B cell (primary cell): ENCODE data around the gene ABHD13. TPM values are rescaled to one million over a fixed set of nuclear protein-coding genes. Genes with fewer than 3 reads are reported as not detected.

Experiments
- ATAC-seq: fragments of 200-7000 bp; cut with Tn5 transposase; one replicate; pipeline ENCODE4 v1.10.0; 2021; ENCODE audit warnings: low read depth, mild to moderate bottlenecking, moderate number of reproducible peaks, moderate library complexity
- CTCF ChIA-PET: fragments of 350-600 bp; sonication (Branson Sonifier 250); formaldehyde crosslinking; loops from one replicate; lab custom pipeline; 2021; ENCODE audit warnings: antibody characterized with exemption, inconsistent platforms; lab: Charles Lee
- POLR2A ChIA-PET: fragments of 350-600 bp; sonication (Branson Sonifier 250); formaldehyde crosslinking; loops from one replicate; lab custom pipeline; 2021; ENCODE audit warnings: antibody characterized with exemption; lab: Charles Lee
- DNase-seq: peaks from one replicate; pipeline ENCODE4 v3.0.0; 2013
- H2AFZ ChIP-seq: 2 replicates; pipeline ENCODE4 v1.6.1; 2012; ENCODE audit warnings: mild to moderate bottlenecking, low read depth, low read length; ENCODE audit not compliant: insufficient read depth, poor library complexity, severe bottlenecking
- H3K27ac ChIP-seq, 2 donors: 1 replicate in 1 of 2; 2 replicates in 1 of 2; pipeline ENCODE4 v1.5.1; 2012 to 2013; ENCODE audit warnings: low read length in 2 of 2, mild to moderate bottlenecking in 2 of 2, moderate library complexity in 1 of 2
- H3K27me3 ChIP-seq, 4 experiments: fragments of 200-600 bp in 1 of 4; sonication (generic) in 1 of 4; replicated peaks in 1 of 4; 1 replicate in 2 of 4; 2 replicates in 2 of 4; pipeline versions ENCODE4 v1.6.1 to v1.7.0; 2013 to 2016; ENCODE audit warnings: low read length in 3 of 4, mild to moderate bottlenecking in 2 of 4, mixed read lengths in 1 of 4, moderate library complexity in 1 of 4; ENCODE audit not compliant: insufficient read depth in 4 of 4, control insufficient read depth in 3 of 4; ENCODE audit errors: control extremely low read depth in 1 of 4
- H3K36me3 ChIP-seq, 2 experiments: replicated peaks in 1 of 2; 1 replicate in 1 of 2; 2 replicates in 1 of 2; pipeline versions ENCODE4 v1.6.1 to v1.7.1; 2013; ENCODE audit warnings: low read length in 1 of 2; ENCODE audit not compliant: insufficient read depth in 2 of 2, control insufficient read depth in 1 of 2; ENCODE audit errors: control extremely low read depth in 1 of 2, extremely low read depth in 1 of 2
- H3K4me1 ChIP-seq, 2 donors: fragments of 200-600 bp in 1 of 2; sonication (generic) in 1 of 2; 1 replicate in 1 of 2; 2 replicates in 1 of 2; pipeline versions ENCODE4 v1.5.1 to v1.6.1; 2013 to 2017; ENCODE audit warnings: low read length in 2 of 2; ENCODE audit not compliant: control insufficient read depth in 2 of 2, insufficient read depth in 2 of 2
- H3K4me2 ChIP-seq: replicated peaks from 2 replicates; pipeline ENCODE3; 2012; ENCODE audit warnings: mild to moderate bottlenecking, low read depth, low read length; ENCODE audit not compliant: poor library complexity, severe bottlenecking
- H3K4me3 ChIP-seq, 5 experiments: fragments of 200-600 bp in 1 of 5; sonication (generic) in 1 of 5; 1 replicate in 3 of 5; 2 replicates in 2 of 5; pipeline versions ENCODE4 v1.5.1 to v1.7.0; 2011 to 2016; ENCODE audit warnings: low read length in 4 of 5, mild to moderate bottlenecking in 4 of 5, low read depth in 2 of 5, control low read depth in 1 of 5, moderate library complexity in 1 of 5; ENCODE audit not compliant: insufficient read depth in 1 of 5; ENCODE audit errors: control extremely low read depth in 1 of 5, extremely low read depth in 1 of 5
- H3K79me2 ChIP-seq: fragments of 200-600 bp; sonication (generic); one replicate; pipeline ENCODE4 v1.6.0; 2016; ENCODE audit warnings: low read length; ENCODE audit not compliant: control insufficient read depth, insufficient read depth
- H3K9ac ChIP-seq: fragments of 200-600 bp; sonication (generic); 2 replicates; pipeline ENCODE4 v1.6.1; 2017; ENCODE audit warnings: mild to moderate bottlenecking, low read length, moderate library complexity
- H3K9me3 ChIP-seq, 3 donors: one replicate each; pipeline versions ENCODE4 v1.6.1 to v1.7.1; 2013; ENCODE audit warnings: low read length in 2 of 3; ENCODE audit not compliant: control insufficient read depth in 2 of 3, insufficient read depth in 1 of 3; ENCODE audit errors: control extremely low read depth in 1 of 3
- H4K20me1 ChIP-seq: 2 replicates; pipeline ENCODE4 v1.6.0; 2012; ENCODE audit warnings: mild to moderate bottlenecking, low read length; ENCODE audit not compliant: insufficient read depth, control insufficient read depth, poor library complexity, severe bottlenecking
- H3K27ac Mint-ChIP-seq: one replicate; pipeline ENCODE4 v1.8.0; 2021; ENCODE audit warnings: mixed read lengths
- H3K27me3 Mint-ChIP-seq: one replicate; pipeline ENCODE4 v1.8.0; 2021; ENCODE audit warnings: mixed read lengths
- H3K4me1 Mint-ChIP-seq: one replicate; pipeline ENCODE4 v1.8.0; 2021; ENCODE audit warnings: mixed read lengths
- H3K4me3 Mint-ChIP-seq: one replicate; pipeline ENCODE4 v1.8.0; 2021; ENCODE audit warnings: mixed read lengths
- H3K9me3 Mint-ChIP-seq: one replicate; pipeline ENCODE4 v1.8.0; 2022; ENCODE audit warnings: mixed read lengths; ENCODE audit not compliant: insufficient read depth
- CTCF ChIP-seq: fragments of 200-600 bp; IDR thresholded peaks from one replicate; pipeline ENCODE4 v1.8.0; 2022; ENCODE audit warnings: antibody characterized with exemption, mild to moderate bottlenecking
- EZH2 ChIP-seq: IDR thresholded peaks from 2 replicates; pipeline ENCODE4 v1.6.1; 2012; ENCODE audit warnings: borderline replicate concordance, low read depth, mild to moderate bottlenecking, moderate library complexity, low read length; ENCODE audit not compliant: insufficient read depth, poor library complexity, severe bottlenecking
- WGBS: methylation state at CpG from one replicate; pipeline ENCODE4 v1.1.5; 2013; ENCODE audit warnings: missing lambda C conversion rate; ENCODE audit not compliant: insufficient coverage; 5-methylcytosine and 5-hydroxymethylcytosine counted together
- intact Hi-C: fragments of 100-400 bp; cut with micrococcal nuclease; formaldehyde crosslinking; loops from one replicate; pipeline ENCODE4 v1.10.0; 2022
- polyA plus RNA-seq: library from polyadenylated mRNA; depleted of rRNA; stranded (reverse); fragments of >200 nt; gene quantifications from 2 replicates; pipeline ENCODE4 v1.2.3, GENCODE V29; 2012
- total RNA-seq, 2 donors: library from RNA; stranded (reverse); fragments of 120-200 nt in 1 of 2; gene quantifications; 1 replicate in 1 of 2; 2 replicates in 1 of 2; pipeline versions ENCODE4 v1.2.3 to v1.2.4, GENCODE V29; 2013 to 2022

The ABHD13 gene
- total and polyA plus RNA-seq, 2 donors (not counting 1 experiment from before 2014, with no cell fraction given), result 6.2 to 14.6 TPM

- H3K4me2 ChIP-seq, result no peak overlapping the region
- no peaks in the 10 kb centered on the region for H3K79me2 ChIP-seq
- peaks cover 2 to 21% (median 20%) of the 10 kb centered on the region in 3 donors for H3K9me3 ChIP-seq
- H4K20me1 ChIP-seq, result no peaks in the 10 kb centered on the region
- no peak overlapping the region for H3K27ac ChIP-seq
- H3K27me3 ChIP-seq, result no peaks in the 10 kb centered on the region
- no peaks in the 10 kb centered on the region for H3K4me1 ChIP-seq
- Mint-ChIP-seq H3K27me3 (peaks cover 5% of the 10 kb centered on the region), H3K4me1 (peaks cover 2% of the 10 kb centered on the region), H3K4me3 (no peak overlapping the region), H3K27ac (no peak overlapping the region), H3K9me3 (peaks cover 11% of the 10 kb centered on the region)
- ChIA-PET CTCF (no interaction called here), POLR2A (no interaction called here)
- H2AFZ ChIP-seq, result no peak overlapping the region
- H3K36me3 ChIP-seq, result no peaks in the 10 kb centered on the region
- ATAC-seq (no peak), DNase-seq (no peak)
- WGBS, result 94% methylated on average over 5 of the region's 5 CpGs
- H3K4me3 ChIP-seq, result no peak overlapping the region
- intact Hi-C loops, result no loop called here
- H3K9ac ChIP-seq, result no peak overlapping the region
- TF ChIP-seq EZH2 (no peak), CTCF (no peak)
Observed at GRCh38 chr13:108195861-108196260, 22.3 kb upstream of the ABHD13 start.

- H2AFZ ChIP-seq, result no peak overlapping the region
- DNase-seq, result no peak
- H3K27me3 ChIP-seq, result no peaks in the 10 kb centered on the region
- TF ChIP-seq EZH2, result no peak
- no peak for TF ChIP-seq CTCF
- no peaks in the 10 kb centered on the region for H3K4me1 ChIP-seq
- no peak overlapping the region for H3K4me3 ChIP-seq
- ChIA-PET POLR2A (no interaction called here), CTCF (no interaction called here)
- no peaks in the 10 kb centered on the region for H3K79me2 ChIP-seq
- no peak for ATAC-seq
- no CpG with 5 or more reads among the region's 1 CpG for WGBS
- Mint-ChIP-seq H3K27me3 (peaks cover 8% of the 10 kb centered on the region), H3K4me3 (no peak overlapping the region), H3K9me3 (peaks cover 8% of the 10 kb centered on the region), H3K4me1 (peaks cover 7% of the 10 kb centered on the region), H3K27ac (no peak overlapping the region)
- no peak overlapping the region for H3K4me2 ChIP-seq
- H3K27ac ChIP-seq, result no peak overlapping the region
- intact Hi-C loops, result no loop called here
- no peaks in the 10 kb centered on the region for H3K36me3 ChIP-seq
- H3K9me3 ChIP-seq, result peaks cover 1 to 5% (median 2%) of the 10 kb centered on the region in 3 donors
- no peaks in the 10 kb centered on the region for H4K20me1 ChIP-seq
- H3K9ac ChIP-seq, result no peak overlapping the region
Observed at GRCh38 chr13:108200781-108201398, 17.3 kb upstream of the ABHD13 start.
